Tibial artery (tissue), 4 donors: ENCODE measurements around the gene SV2B.

ENCODE experiments used
- DNase-seq, 2 donors: peaks; one replicate each; pipeline ENCODE4 v3.0.0-alpha.2; 2019
- H3K27ac ChIP-seq, 2 donors: fragments of 200-600 bp; sonication (generic) in 1 of 2; 1 replicate in 1 of 2; 2 replicates in 1 of 2; pipeline ENCODE4 v1.5.1; 2018 to 2019; ENCODE audit warnings: mild to moderate bottlenecking in 1 of 2
- H3K27me3 ChIP-seq, 2 donors: fragments of 200-600 bp; sonication (generic) in 1 of 2; one replicate each; pipeline versions ENCODE4 v1.5.1 to v1.6.0; 2016 to 2019
- H3K36me3 ChIP-seq, 3 donors: fragments of 200-600 bp; sonication (generic) in 2 of 3; one replicate each; pipeline ENCODE4 v1.5.1; 2016 to 2019; ENCODE audit warnings: mild to moderate bottlenecking in 2 of 3
- H3K4me1 ChIP-seq, 4 donors: fragments of 200-600 bp; sonication (generic) in 2 of 4; 1 replicate in 3 of 4; 2 replicates in 1 of 4; pipeline ENCODE4 v1.5.1; 2016 to 2019
- H3K4me3 ChIP-seq, 2 donors: fragments of 200-600 bp; sonication (generic) in 1 of 2; 1 replicate in 1 of 2; 2 replicates in 1 of 2; pipeline ENCODE4 v1.5.1; 2018 to 2019; ENCODE audit warnings: mild to moderate bottlenecking in 2 of 2
- H3K9me3 ChIP-seq, 3 donors: fragments of 200-600 bp; sonication (generic) in 1 of 3; one replicate each; pipeline ENCODE4 v1.5.1; 2016 to 2019
- intact Hi-C: fragments of 100-400 bp; cut with DNase I; formaldehyde crosslinking; loops from one replicate; pipeline ENCODE4 v1.15.0; 2023; ENCODE audit warnings: low total_unique reads
- TF ChIP-seq, protein P1 (sequence below), 2 experiments: fragments of 200-600 bp in 1 of 2; fragments of 450-650 bp in 1 of 2; IDR thresholded peaks; one replicate each; pipeline ENCODE4 v1.5.1; 2017 to 2019; ENCODE audit warnings: antibody characterized with exemption in 2 of 2, mild to moderate bottlenecking in 1 of 2, moderate library complexity in 1 of 2

The SV2B gene

DNA sequence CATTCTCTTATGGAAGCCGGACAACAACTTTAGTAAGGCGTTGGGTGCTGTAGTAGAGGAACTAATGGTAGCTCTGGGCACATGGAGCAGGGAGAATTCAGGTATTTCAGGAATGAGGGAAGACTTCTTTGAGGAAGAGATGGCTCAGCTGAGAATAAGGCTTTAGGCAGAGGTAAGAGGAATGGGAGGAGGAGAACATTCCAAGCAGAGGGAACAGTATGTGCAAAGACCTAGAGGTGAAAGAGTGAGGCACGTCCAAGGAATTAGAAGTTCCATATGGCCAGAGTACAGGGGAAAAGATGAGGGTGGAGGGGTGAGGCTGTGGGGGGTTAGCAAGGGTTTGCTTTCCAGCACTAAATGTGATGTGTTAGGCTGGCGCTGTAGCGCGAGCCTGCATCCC, 1.6 kb upstream of the SV2B start:
- TF ChIP-seq, protein P1, sequence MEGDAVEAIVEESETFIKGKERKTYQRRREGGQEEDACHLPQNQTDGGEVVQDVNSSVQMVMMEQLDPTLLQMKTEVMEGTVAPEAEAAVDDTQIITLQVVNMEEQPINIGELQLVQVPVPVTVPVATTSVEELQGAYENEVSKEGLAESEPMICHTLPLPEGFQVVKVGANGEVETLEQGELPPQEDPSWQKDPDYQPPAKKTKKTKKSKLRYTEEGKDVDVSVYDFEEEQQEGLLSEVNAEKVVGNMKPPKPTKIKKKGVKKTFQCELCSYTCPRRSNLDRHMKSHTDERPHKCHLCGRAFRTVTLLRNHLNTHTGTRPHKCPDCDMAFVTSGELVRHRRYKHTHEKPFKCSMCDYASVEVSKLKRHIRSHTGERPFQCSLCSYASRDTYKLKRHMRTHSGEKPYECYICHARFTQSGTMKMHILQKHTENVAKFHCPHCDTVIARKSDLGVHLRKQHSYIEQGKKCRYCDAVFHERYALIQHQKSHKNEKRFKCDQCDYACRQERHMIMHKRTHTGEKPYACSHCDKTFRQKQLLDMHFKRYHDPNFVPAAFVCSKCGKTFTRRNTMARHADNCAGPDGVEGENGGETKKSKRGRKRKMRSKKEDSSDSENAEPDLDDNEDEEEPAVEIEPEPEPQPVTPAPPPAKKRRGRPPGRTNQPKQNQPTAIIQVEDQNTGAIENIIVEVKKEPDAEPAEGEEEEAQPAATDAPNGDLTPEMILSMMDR (IDR thresholded peaks at IDR 0.05), result no peak
- Histone ChIP-seq H3K4me1 (peaks cover 0 to 21% (median 12%) of the 10 kb centered on the region in 4 donors), H3K36me3 (no peaks in the 10 kb centered on the region), H3K27ac (no peak overlapping the region), H3K4me3 (no peak overlapping the region), H3K27me3 (peaks cover 0 to 49% of the 10 kb centered on the region in 2 donors), H3K9me3 (no peaks in the 10 kb centered on the region)
- DNase-seq, result no peak
- intact Hi-C loops, result no loop called here

- Histone ChIP-seq H3K27ac (no peak overlapping the region), H3K4me3 (peak overlapping the region; percentile 34 to 46), H3K27me3 (peaks cover 0 to 57% of the 10 kb centered on the region in 2 donors), H3K9me3 (no peaks in the 10 kb centered on the region), H3K36me3 (no peaks in the 10 kb centered on the region), H3K4me1 (peaks cover 0 to 21% (median 12%) of the 10 kb centered on the region in 4 donors)
- DNase-seq, result peak in 1 of 2 donors; percentile 29
- TF ChIP-seq, protein P1 (IDR thresholded peaks at IDR 0.05), result no peak
- intact Hi-C loops, result no loop called here
These were observed 452 bp upstream of the SV2B start for GRCh38 chr15:91099616-91099994.

GRCh38 chr15:91100814-91101607, 954 bp downstream of the SV2B start:
- H3K9me3 ChIP-seq, result no peaks in the 10 kb centered on the region
- peaks cover 0 to 21% (median 12%) of the 10 kb centered on the region in 4 donors for H3K4me1 ChIP-seq
- H3K4me3 ChIP-seq, result peak overlapping the region; percentile 34 to 46
- H3K36me3 ChIP-seq, result no peaks in the 10 kb centered on the region
- TF ChIP-seq, protein P1 (IDR thresholded peaks at IDR 0.05), result no peak
- H3K27me3 ChIP-seq, result peaks cover 0 to 57% of the 10 kb centered on the region in 2 donors
- H3K27ac ChIP-seq, result no peak overlapping the region
- intact Hi-C loops, result no loop called here
- no peak for DNase-seq

GRCh38 chr15:91101608-91101920, 1.5 kb downstream of the SV2B start:
- H3K27ac ChIP-seq, result no peak overlapping the region
- no peak for DNase-seq
- H3K4me1 ChIP-seq, result peaks cover 0 to 21% (median 12%) of the 10 kb centered on the region in 4 donors
- intact Hi-C loops, result no loop called here
- no peaks in the 10 kb centered on the region for H3K9me3 ChIP-seq
- peaks cover 0 to 57% of the 10 kb centered on the region in 2 donors for H3K27me3 ChIP-seq
- TF ChIP-seq, protein P1 (IDR thresholded peaks at IDR 0.05), result no peak
- H3K4me3 ChIP-seq, result no peak overlapping the region
- H3K36me3 ChIP-seq, result no peaks in the 10 kb centered on the region

- no peak overlapping the region for H3K27ac ChIP-seq
- intact Hi-C loops, result no loop called here
- TF ChIP-seq, protein P1 (IDR thresholded peaks at IDR 0.05), result no peak
- no peak overlapping the region for H3K4me3 ChIP-seq
- H3K36me3 ChIP-seq, result no peaks in the 10 kb centered on the region
- H3K4me1 ChIP-seq, result peaks cover 0 to 21% (median 12%) of the 10 kb centered on the region in 4 donors
- H3K27me3 ChIP-seq, result peaks cover 0 to 57% of the 10 kb centered on the region in 2 donors
- no peaks in the 10 kb centered on the region for H3K9me3 ChIP-seq
- DNase-seq, result no peak
These were observed 2.7 kb downstream of the SV2B start for GRCh38 chr15:91102546-91103330.
